GM18867 (cell line): ENCODE data around the gene LIPG.

Experiments
- ATAC-seq: cut with Tn5 transposase; IDR thresholded peaks from one replicate; pipeline ENCODE4 v1.9.1; 2021; ENCODE audit warnings: mild to moderate bottlenecking, moderate library complexity; ENCODE audit not compliant: unreplicated experiment

LIPG gene

DNA sequence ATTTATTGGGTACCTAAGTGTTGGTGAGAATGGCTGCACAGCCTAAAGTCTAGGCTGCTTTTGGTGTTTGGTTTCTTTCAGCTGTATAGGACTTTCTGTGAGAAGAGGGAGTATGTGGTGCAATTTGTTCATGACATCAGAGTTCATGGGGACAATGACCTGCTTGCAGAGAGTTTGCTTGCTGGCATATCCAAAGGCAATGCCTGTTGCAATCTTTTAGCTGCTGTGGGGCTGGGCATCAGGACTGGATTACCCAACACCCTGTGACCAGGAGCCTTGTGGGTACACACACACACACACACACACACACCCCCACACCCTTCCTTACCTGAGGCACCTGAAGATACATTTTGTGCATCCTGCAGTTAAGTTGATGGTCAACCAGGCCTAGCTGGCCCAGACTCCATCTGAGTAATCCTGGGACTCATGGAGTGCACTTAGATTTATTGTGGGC, 68.4 kb downstream of the LIPG start:
- ATAC-seq, result no peak

DNA sequence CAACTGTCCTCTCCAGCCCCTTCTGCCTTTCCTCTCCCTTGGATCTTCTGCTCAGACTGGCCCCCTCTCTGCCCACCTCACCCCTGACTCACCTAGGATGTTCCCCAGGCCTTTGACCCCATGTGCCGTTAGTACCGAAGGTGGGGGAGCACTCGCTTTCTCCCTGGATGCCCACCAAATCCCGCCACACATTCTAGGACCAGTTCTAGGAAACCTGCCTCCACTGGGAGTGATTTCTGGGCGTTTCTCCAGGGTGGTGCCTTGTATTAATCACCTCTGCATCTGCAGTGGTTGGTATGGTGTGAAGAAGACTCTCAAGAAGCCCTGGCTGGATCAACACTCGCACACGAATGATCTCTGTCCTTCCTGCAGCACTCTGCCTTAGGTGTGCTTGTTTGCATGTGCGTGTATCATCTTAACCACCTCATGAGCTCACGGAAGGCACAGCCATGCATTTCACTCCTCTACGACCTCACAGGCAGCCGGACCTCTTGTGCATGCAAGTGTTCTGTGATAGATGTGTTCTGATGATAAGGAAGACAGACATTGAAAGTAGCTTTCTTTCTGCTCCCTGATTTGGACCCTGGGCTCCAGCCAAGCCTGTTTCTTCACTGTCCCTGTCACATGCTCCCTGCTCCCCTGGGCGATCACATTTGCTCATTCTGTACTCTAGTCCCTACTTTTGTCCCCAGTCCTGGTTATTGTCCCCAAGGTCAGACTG, 69.4 kb downstream of the LIPG start:
- ATAC-seq, result no peak

DNA sequence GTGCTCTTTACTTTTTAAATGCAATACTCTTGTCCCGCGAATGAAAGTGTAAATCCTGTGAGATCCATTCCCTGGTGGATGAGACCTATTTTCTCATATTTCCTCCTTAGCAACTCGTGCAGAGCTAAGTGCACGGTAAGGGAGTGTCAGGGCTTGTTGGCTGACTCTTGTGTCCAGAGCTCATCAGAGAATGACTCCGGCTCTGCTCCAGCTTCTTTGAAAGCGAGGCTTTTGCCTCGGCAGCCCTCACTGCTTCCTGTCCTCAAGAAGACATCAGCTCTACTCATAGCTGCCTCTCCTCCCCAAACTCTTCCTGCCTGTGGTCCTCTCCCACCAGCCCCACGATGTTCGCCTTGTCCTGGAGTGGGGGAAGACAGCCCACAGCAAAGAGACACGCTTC, 70.7 kb downstream of the LIPG start:
- ATAC-seq, result no peak

DNA sequence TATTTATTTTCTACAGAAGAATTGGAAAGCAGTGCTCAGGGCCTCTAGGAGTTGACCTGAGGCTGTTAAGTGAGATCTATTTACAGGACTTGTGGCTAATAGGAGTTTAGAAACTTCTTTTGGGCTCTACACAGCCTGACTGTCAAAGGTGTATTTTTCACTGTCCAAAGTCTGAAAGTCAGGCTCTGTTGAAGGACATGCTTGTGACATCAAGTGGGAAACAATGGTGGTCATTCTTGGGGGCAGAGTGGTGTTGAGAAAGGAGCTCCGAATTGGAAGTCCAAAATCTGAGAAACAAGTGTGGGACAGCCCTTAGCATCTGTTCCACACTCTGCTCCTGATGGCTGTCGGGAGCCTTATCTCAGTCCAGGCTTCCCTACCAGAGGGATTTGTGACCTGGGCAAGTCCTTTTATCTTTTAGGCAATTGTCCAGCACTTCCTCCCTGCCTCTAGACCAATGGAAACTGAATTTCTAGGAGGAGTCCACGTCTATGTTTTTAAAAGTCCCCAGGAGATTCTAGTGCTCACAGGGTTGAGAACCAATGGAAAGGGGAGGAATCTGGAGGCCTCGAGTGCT, 76.4 kb downstream of the LIPG start:
- no peak for ATAC-seq

DNA sequence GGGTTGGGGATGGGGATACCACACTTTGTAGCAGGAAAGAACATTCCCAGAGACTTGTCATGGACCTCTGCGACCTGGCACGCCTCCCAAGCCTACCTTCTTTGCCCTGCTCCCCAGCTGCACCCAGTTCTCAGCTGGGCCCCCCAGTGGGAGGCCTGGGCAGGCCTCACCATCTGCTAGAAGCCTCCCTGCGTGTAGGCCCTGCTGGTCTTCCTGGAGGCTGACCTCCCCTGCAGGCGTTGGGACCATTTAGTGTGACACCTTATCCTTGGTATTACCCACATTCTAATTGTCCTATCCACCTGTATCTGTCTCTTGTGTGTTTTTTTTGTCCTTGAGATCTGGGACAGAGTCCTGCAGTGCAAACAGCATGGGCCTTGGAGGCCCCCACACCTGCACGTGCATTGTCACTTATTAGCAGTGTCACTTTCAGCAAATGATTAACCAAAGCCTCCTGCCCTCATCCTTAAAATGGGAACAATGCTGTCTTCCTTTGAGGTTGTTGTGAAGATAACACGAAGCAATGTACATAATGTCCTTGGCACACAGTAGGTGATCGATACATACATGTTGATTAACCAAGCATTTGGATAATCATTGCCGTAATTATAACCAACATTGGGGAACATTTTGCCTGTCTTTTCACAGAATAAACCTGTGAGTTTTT, 77.2 kb downstream of the LIPG start:
- no peak for ATAC-seq

DNA sequence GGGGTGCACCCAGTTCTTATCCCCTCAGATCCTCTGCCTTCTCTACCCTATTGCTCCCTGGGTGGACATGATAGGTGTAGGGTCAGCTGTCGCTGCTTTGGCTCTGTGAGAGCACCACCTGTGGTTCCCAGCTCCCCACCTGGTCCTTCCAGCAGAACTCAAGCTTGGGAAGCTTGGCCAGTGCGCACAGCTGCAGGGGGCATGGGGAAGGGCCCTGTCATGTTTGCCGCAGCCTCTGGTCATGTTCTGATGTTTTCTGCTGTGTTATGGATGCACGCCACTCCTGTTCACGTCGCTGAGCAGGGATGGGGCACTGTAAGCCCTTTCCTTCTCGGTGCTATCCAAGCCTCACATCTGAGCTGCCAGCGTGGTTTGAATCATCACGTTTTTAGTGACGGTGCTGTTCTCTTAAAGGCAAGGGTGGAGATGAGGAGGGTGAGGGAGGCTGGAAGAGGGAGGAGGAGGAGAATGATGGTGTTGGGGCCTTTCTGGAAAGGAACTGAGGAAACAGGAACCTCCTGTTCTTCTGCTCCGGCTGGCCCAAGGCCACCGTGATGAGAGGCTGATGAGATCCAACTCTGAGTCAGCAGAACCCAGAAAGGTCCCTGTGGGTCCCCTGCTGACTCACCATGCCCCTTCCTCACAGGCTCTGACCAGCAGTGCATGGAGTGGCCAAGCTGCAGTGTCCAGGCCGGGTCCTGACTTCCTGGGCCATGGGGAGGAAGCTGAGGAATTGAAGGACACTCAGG, 78.0 kb downstream of the LIPG start:
- ATAC-seq, result no peak

DNA sequence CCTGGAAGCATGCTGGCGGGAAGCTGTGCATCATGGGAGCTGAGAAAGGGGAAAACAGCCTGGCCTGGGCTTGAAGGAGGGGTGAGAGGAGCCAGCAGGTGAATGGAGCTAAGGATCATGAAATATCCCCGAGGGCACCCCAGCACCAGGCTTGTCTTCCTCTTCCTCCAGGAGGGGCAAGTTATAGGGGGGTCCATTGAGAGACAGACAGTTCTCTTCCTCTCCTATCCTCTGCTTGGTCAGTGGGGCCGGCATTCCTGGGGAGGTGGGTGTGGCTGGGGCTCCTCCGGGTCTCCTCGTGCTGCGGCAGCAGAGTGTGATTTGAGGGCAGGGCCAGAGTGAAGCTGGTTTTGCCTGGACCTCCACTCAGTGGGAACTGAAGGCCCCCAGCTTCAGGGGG, 78.9 kb downstream of the LIPG start:
- no peak for ATAC-seq

DNA sequence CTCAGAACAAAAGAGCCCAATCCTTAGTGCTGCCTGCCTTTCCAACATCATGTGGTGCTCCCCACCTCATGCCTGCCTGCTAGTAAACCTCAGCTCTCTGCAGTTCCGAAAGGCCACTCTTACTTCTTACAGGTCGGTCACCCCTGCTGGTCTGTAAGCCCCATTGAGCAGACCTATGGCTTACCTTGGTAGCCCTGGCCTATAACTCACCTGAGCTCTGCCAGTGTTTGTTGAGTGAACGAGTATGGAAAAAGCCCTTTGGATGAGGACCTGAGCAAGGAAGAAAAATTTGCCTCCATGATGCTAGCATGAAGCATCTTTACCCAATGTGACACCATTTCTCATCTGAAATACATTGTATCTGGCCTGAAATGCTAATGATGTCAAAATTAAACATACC, 83.3 kb downstream of the LIPG start:
- ATAC-seq, result no peak

DNA sequence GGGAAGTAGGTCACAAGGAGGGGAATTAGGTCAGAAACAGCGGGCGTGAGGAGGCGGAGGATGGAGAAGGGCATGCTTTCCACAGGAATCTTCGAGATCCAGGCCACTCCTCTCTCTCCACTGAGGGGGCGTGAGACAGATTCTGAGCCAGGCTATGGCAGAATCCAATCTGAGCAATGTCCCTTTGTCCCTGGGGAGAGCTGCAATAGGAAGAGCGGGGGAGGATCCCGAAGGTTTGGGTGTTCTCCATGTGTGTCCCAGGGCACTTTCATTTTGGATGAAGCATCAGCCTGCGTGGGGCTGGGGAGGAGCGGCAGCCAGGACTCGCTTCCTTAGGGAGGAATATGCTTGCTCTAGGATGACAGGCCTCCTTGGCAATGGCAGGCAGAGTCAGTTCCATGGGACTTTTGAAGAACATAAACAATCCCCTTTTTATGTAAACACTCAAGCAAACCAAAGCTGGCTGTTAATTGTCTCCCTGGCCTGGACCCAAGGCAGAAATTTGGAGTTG, 84.0 kb downstream of the LIPG start:
- no peak for ATAC-seq

DNA sequence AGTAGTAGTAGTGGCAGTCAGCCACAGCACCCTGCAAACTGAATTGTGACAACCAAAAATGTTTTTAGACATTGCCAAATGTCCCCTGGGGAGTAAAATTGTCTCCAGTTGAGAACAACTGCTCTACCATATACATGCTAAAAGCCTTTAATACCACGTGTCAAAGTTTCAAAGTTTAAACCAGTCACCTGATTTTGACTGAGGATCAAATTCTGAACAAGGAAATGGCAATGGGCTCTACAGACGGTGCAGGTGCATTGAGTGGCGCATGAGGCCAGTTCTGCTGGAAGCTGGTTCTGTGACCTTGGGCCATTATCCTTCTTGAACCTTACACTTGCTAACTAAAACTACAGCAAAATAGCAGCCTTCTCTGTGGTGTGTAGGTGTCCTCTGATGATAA, 85.0 kb downstream of the LIPG start:
- ATAC-seq, result no peak

DNA sequence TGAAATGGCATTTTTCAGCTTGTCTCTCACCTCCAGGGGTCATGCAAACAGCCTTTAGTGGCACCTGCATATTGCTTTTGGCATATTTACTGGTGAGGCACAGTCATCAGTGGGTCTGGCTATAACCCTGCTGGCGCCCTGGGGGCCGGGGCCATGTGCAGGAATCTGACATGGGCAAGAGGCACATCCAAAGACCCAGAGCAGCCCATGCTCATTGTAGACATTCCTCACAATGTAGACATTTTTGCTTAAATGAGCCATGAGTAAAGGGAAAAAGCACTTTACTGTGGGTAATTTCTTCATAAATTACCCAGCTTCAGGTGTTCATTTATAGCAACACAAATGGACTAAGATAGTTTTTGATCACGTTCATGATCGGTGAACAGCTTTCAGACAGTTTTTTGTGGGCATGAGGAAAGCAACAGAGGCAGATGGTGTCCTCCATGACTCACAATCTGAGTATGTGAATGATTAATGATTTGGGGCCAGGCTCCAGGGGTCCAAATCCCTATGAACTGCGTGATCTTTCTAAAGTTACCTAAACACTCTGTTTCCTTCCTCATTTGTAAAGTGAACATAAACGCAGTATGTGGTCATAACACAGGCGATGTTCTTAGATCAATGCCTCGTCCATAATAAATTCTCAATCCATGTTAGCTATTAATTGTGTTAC, 85.8 kb downstream of the LIPG start:
- no peak for ATAC-seq

DNA sequence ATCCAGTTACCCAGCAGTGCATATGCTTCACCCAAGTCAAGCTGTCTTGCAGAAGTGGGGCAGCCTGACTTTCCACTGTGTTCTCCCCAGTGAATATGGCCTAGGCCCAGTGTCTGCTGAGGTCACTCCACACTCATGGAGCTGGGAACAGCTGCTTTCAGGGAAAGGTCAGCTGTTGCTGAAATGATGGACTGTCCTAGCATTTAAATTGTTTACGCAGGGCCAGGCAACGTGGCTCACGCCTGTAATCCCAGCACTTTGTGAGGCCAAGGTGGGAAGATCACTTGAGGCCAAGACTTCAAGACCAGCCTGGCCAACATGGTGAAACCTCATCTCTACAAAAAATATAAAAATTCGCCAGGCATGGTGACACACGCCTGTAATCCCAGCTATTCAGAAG, 86.5 kb downstream of the LIPG start:
- ATAC-seq, result no peak
